Body of pancreas (tissue), 4 donors: ENCODE measurements around the gene RPS26.

Experiments used
- CTCF ChIP-seq, 7 experiments: fragments of 450-650 bp in 4 of 7; fragments of 200-600 bp in 3 of 7; sonication (generic) in 3 of 7; IDR thresholded peaks; one replicate each; pipeline ENCODE4 v1.5.1; 2016 to 2019; ENCODE audit warnings: antibody characterized with exemption in 7 of 7
- POLR2A ChIP-seq, 3 donors: fragments of 450-650 bp; IDR thresholded peaks; one replicate each; pipeline ENCODE4 v1.6.1; 2016; ENCODE audit warnings: antibody characterized with exemption in 3 of 3, mild to moderate bottlenecking in 2 of 3

- TF ChIP-seq CTCF (IDR thresholded peaks at IDR 0.05) (no peak), POLR2A (IDR thresholded peaks at IDR 0.05) (no peak)
These were observed 44.4 kb downstream of the RPS26 start for GRCh38 chr12:56086096-56086495.
